SW480 (cell line): ENCODE data around the gene CDH23.
A peak's percentile ranks its signal among the peaks of the same experiment; 100 is the strongest.
"Not testable (repeated sequence)": the region's sequence is repeated elsewhere in the genome, so short reads cannot be mapped to it uniquely, and the experiment has no call there.

Experiments used
- DNase-seq: peaks from one replicate; pipeline ENCODE4 v3.0.0-alpha.2; 2016; ENCODE audit warnings: low spot score

The CDH23 gene

GRCh38 chr10:71584902-71585563, 188.3 kb downstream of the CDH23 start:
- DNase-seq: no peak

- DNase-seq: no peak
Measured at GRCh38 chr10:71585564-71586290, 189.0 kb downstream of the CDH23 start.

GRCh38 chr10:71587941-71588573, 191.3 kb downstream of the CDH23 start:
- DNase-seq: no peak

DNA sequence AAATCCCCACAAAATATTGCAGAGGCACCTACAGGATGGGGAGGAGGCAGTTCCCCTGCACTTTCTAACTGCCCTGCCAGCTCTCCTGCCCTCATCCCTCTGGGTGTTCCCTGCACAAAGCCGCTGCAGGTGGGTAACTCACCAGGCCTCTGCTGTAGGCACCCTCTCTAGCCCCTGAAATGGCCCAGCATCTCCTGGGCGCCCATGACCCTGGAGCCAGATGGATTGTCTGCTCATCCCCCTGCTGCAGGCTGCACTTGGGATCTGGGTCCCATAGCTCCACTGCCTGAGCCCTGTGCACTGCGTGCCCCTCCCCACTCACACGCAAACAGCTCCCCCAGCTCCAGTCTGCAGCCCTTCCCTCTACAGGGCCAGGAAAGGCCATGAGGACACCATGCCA, 192.0 kb downstream of the CDH23 start:
- no peak for DNase-seq

GRCh38 chr10:71589617-71590551, 193.2 kb downstream of the CDH23 start:
- no peak for DNase-seq

GRCh38 chr10:71590781-71591350, 194.1 kb downstream of the CDH23 start:
- no peak for DNase-seq

- DNase-seq: no peak
Measured at GRCh38 chr10:71594934-71595571, 198.3 kb downstream of the CDH23 start.

- DNase-seq: no peak
Measured at GRCh38 chr10:71595649-71596048, 198.9 kb downstream of the CDH23 start.

DNA sequence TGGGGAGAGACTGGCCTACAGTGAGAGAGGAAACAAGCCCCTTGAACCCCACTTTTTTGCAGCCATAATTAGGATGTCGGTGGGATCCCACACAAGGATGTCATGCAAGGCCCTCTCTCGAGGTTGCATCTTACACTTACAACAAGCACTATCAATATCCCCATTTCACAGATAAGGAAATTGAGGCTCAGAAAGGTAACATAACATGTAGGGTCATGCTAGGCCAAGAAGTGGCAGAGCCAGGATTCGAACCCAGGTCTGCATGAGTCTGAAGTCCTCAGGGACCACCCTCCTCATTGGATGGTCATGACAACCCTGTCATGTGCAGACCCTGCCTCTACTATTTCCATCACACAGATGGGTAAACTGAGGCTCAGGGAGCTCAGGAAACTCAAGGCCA, 199.4 kb downstream of the CDH23 start:
- no peak for DNase-seq

DNA sequence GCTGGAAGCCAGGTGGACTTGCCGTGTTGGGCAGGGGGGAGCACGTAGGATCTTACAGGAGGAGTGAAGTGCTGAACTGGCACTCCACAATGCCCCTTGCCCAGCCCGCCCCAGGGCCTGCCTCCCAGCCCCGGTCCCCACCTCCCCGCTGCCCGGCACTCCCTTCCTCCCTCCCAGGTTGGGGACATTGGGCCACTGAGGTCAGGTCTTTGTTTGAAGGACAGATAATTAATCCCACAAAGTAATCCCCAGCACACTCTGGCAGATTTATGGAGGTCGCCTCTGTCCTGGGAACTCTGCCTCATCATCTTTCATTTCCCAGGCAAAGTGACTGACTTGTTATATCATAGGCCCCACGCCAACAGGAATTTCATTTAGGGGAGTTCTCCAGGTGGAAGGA, 200.0 kb downstream of the CDH23 start:
- no peak for DNase-seq

DNA sequence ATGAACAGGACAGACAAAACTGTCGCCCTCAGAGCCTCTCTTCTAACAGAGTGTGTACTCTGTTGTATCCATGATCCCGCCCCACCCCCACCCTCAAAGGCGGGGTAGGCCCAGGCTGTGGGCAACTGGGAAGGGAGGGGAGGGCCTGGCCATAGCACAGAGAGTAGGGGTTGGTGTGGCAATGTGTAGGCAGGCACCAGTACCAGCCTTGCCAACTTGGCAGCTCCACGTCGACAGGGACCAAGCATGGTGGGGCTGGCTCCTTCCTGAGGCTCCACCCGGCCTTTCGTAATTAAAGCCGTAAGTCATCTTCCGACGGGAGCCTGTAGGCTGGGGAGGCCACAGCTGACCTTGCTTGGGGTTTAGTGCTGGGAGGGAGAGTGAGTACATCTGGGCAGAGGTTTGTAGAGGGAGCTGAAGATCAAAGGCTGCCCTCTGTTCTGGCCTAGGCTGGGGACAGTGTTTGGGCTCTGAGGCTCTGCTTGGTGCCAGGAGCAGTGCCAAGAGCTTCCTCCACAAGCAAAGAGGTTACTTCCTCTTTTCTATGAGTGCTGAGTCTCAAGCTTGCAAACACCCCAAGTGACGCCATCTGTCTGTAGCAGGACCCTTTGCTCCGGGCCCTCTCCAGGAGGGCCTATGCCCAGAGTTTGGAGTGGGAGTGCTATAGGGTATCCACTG, 201.2 kb downstream of the CDH23 start:
- peak; percentile 44 for DNase-seq

GRCh38 chr10:71598621-71599055, 201.9 kb downstream of the CDH23 start:
- no peak for DNase-seq

DNA sequence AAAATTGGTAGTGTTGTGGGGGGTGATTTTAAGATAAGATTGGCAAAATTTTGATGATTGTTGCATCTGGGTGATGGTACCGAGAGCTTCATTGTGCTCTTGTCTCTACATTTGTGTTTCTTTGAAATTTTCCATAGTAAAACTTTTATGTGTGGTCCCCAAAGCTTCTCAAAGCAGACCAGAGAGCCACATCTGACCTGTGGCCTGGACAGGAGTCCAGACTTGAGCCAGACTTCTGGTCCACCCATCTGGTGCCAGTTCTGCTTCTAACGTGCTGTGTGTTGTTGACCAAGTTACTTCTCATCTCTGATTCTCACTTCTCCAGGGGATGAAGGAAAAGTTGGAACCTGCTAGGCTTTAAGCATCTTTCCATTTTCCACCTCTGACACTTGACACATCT, 202.8 kb downstream of the CDH23 start:
- DNase-seq: no peak

GRCh38 chr10:71600242-71600641, 203.5 kb downstream of the CDH23 start:
- not testable (repeated sequence) for DNase-seq

- peak; percentile 65 for DNase-seq
Measured at GRCh38 chr10:71600849-71601248, 204.1 kb downstream of the CDH23 start.

DNA sequence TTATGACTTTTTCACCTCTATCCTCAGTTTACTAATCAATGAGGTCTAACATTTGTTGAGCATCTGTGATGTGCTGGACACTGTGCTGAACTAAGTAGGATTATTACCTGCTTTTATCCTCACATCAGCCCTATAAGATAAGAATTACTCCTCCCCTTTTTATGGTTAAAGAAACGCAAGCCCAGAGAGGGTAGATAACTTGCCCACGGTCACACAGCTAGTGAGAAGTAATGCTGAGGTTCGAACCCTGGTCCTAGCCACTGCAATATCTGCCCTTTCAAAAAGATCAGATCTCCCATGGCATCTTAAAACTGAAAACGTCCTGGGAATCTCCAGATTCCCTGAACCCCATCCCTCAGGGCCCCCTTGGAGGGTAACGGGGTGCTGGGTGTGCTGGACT, 204.6 kb downstream of the CDH23 start:
- no peak for DNase-seq

GRCh38 chr10:71603150-71603549, 206.4 kb downstream of the CDH23 start:
- peak; percentile 36 for DNase-seq

DNA sequence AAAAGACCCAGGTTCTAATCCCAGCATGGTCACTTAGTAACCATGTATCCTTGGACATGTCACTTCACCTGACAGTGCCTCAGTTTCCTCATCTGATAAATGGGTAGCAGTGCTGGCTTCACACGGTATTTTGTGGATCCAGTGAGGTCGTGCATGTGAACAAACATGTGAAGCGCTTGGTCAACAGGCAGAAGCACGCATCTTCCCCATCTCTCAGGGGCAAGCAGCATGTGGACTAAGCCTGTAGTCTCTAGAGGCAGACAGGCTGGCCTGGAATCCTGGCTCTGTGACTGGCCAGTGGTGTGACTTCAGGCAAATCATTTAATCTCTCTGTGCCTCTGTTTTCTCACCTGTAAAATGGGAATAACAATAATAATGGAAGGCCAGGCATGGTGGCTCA, 207.0 kb downstream of the CDH23 start:
- no peak for DNase-seq

GRCh38 chr10:71604324-71605018, 207.8 kb downstream of the CDH23 start:
- DNase-seq: no peak
